Motor neuron (in vitro differentiated cells): Measurements from ENCODE around the gene UGT1A10. TPM values are rescaled to one million over a fixed set of nuclear protein-coding genes. Genes with fewer than 3 reads are reported as not detected.

Source experiments
- ATAC-seq, 8 experiments: fragments of 200-7000 bp; cut with Tn5 transposase; replicated peaks in 6 of 8; 2 replicates each; pipeline ENCODE4 v1.8.0; 2021; ENCODE audit warnings: mild to moderate bottlenecking in 8 of 8, moderate library complexity in 8 of 8
- H3K27ac ChIP-seq, 2 donors: fragments of 250-450 bp; sonication (Bioruptor Pico); 2 replicates each; pipeline ENCODE4 v1.9.0; 2021; ENCODE audit warnings: antibody characterized with exemption in 2 of 2, mild to moderate bottlenecking in 2 of 2, moderate library complexity in 1 of 2
- H3K4me1 ChIP-seq, 2 donors: fragments of 250-450 bp; sonication (Bioruptor Pico); replicated peaks in 1 of 2; 2 replicates each; pipeline ENCODE4 v1.6.1; 2021; ENCODE audit warnings: antibody characterized with exemption in 2 of 2, mild to moderate bottlenecking in 2 of 2, moderate library complexity in 1 of 2
- H3K4me3 ChIP-seq, 5 donors: fragments of 250-450 bp; sonication (Bioruptor Pico); 2 replicates each; pipeline ENCODE4 v1.9.0; 2021; ENCODE audit warnings: antibody characterized with exemption in 5 of 5, mild to moderate bottlenecking in 5 of 5, moderate library complexity in 4 of 5
- WGBS, 10 experiments: fragments of 450-650 bp; shearing (Covaris generic); methylation state at CpG; one replicate each; pipeline ENCODE4 v1.0.0; 2022; 5-methylcytosine and 5-hydroxymethylcytosine counted together
- in situ Hi-C, 9 experiments: fragments of 400-800 bp; cut with MboI; loops; one replicate each; pipeline ENCODE4 v1.15.0; 2021; ENCODE audit warnings: low sequenced_read_pairs in 9 of 9, low pct_unique_long_range_greater_than_20kb in 2 of 9; ENCODE audit not compliant: unreplicated experiment in 9 of 9
- total RNA-seq, 8 experiments: library from RNA; unstranded; fragments of 300-600 nt; gene quantifications; 2 replicates each; pipeline versions ENCODE4 v1.2.3 to v1.2.4, GENCODE V29; 2022

UGT1A10 gene
- total RNA-seq, 8 experiments from 2014 or later: 0.14 to 11.1 (median 0.40) TPM; not detected in 3

DNA sequence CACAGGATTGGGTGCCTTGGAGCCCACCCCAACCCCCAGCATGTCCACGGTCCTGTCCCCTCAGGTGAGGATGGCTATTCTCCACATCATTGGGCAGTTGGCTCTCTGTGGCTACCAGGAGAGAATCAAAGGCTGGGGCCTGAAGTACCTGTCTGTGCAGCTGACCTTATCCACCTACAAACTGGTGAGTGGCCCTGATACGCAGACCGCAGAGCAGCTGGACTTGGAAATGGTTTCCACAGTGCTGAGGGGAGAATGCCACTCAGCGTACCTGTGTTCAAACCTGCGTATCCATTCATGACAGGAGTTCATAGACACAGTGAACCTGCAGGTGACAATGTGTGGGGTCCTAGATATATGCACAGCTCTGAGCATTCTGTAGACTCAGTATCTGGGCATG is 163.5 kb downstream of the UGT1A10 start:
- no peaks in the 10 kb centered on the region for H3K4me1 ChIP-seq
- in situ Hi-C loops: no loop called here

DNA sequence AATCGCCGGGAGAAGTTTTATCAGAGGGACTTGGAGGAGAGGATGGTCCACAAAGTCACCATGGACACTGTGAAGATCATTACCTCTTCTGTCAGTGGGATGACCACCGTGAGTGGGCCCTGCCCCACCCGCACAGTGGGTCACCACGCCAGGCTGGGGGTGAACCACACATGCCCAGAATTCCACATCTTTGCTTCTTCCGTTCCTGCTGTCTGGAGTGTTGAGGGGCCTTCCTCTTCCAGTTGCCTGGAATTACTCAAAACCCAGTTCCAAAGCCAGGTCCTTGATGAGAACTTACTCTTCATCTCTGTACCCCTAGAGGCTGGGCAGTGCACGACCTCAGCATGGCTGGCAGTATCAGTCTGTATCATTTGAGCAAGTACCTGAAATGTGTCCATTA is 164.0 kb downstream of the UGT1A10 start:
- H3K4me1 ChIP-seq: no peaks in the 10 kb centered on the region
- WGBS, 10 experiments: 20 to 100% (median 69%) methylated on average over 1 to 5 of the region's 7 CpGs; no CpG with 5 or more reads in 4 of the 10 experiments
- in situ Hi-C loops: no loop called here
- no peak for ATAC-seq
- H3K4me3 ChIP-seq: no peak overlapping the region
- no peak overlapping the region for H3K27ac ChIP-seq

More for the DNA sequence above, 163.5 kb downstream of the UGT1A10 start:
- Histone ChIP-seq H3K27ac (no peak overlapping the region), H3K4me3 (no peak overlapping the region)
- WGBS, 10 experiments: 41 to 94% (median 49%) methylated on average over 3 to 4 of the region's 5 CpGs; no CpG with 5 or more reads in 7 of the 10 experiments
- no peak for ATAC-seq

DNA sequence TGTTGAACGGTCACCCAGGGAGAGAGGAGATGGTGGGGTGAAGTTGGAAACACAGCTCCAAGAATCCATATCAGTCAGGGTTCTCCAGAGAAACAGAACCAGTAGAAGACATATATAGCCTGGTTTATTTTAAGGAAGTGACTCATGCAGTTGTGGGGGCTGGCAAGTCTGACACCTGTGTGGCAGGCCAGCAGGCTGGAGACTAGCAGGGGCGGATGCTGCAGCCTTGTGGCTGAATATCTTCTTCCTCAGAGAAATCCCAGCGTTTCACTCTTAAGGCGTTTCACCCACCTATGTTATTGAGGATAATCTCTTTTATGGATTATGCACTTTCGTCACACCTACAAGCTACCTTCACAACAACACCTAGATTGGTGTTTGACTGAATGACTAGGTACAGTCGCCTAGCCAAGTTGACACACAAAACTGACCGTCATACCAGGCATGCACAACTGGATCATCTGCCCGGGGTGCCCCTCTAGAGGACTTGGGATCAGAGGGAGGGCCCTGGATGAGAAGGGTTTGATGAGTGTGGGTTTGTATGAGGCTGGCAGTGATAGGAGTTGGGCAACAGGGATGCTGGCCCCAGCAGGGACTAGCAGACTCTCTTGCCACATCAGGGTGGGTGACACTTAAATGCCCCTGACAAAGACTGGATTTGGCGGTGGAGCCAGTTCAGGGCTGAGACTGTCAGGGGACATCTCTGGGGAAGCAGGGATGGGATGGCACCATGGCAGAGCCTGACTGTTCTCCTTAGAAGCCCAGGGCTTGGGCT is 165.3 kb downstream of the UGT1A10 start:
- no peak overlapping the region for H3K4me3 ChIP-seq
- in situ Hi-C loops: no loop called here
- no peak overlapping the region for H3K27ac ChIP-seq
- ATAC-seq: no peak
- WGBS, 10 experiments: 18 to 100% (median 67%) methylated on average over 1 to 5 of the region's 9 CpGs; no CpG with 5 or more reads in 1 of the 10 experiments
- H3K4me1 ChIP-seq: no peaks in the 10 kb centered on the region

DNA sequence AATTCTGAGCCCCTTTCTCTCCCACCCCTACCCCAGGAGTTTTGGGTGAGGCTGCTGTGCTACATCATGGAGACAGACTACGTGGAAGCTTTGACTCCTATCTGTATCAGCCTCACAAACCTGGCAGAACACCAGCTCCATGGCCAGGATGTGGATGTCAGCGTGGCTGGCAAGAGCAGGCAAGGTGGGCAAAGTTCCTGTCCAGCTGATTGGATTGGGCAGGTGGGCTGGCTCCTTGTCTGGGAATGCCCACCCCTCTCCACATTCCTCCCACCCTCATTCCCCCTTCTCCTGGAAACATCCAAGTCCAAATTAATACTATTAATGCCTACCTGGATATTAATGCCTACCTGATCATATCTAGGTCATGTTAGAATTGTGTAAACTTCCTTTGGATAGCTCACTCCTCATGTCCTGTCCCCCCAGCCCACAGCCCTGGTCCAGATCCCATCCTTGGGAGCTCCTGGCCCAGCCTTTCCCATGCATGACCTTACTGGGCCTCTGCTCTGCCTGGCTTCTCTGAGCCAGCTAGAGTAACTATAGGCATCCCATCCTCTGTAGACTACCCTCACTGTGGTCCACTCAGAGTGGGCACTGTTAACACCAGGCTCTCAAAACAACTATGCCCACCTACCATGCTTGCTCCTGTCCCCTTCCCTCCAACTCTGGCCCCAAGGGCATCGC is 166.0 kb downstream of the UGT1A10 start:
- ATAC-seq: no peak
- in situ Hi-C loops: no loop called here
- H3K27ac ChIP-seq: no peak overlapping the region
- no peak overlapping the region for H3K4me3 ChIP-seq
- 24 to 60% (median 50%) methylated on average over 1 to 2 of the region's 3 CpGs; no CpG with 5 or more reads in 6 of the 10 experiments for WGBS, 10 experiments
- H3K4me1 ChIP-seq: no peaks in the 10 kb centered on the region

DNA sequence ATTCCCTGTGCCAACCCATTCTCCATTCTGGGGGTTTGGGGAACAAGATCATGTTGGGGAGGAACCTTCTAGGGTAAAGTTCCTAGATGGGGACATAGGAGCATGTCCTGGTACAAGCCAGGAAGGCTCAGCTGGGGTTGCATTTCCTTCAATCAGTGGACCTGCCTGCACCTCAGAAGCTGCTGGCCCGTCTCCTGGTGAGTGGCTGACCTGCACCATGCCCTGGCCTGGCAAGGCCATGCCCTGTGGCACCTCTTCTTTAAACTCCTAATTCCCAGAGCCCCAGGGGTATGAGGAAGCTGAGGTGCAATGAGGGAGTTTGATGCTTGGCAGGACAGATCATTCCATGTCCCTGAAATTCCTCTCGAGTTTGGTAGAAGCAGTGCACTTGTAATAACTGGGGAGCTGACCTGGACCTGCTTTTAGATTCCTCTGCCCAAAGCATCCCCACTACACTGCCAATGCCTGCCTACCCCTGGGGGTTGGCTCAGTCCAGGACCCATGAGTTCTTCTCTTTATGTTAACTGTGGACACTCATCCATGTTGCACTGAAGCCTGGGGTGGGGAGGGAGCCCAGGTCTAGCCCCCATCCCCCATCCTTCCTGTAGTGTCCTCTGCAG is 167.2 kb downstream of the UGT1A10 start:
- 0 to 83% (median 50%) methylated on average over 1 of the region's 2 CpGs; no CpG with 5 or more reads in 4 of the 10 experiments for WGBS, 10 experiments
- no peaks in the 10 kb centered on the region for H3K4me1 ChIP-seq
- ATAC-seq: no peak
- in situ Hi-C loops: no loop called here
- H3K27ac ChIP-seq: no peak overlapping the region
- no peak overlapping the region for H3K4me3 ChIP-seq

DNA sequence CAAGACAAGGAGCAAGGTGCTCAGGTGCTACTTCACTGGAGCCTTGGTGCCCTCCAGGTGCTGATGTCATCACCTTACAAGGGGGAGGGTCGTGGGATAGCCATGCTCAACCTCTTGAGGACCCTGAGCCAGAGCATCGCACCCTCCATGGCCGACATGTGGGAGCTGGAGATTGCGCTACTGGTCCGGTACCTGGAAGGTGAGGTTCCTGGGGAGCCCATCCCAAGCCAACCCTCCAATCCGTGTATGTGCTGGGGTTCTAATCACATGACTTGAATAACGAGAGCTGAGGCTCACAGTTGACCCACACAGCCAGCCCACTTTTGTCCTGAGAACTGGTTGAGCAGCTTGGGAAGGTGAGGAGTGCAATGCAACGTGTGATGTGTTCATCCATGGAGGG is 167.7 kb downstream of the UGT1A10 start:
- no peak for ATAC-seq
- in situ Hi-C loops: no loop called here
- Histone ChIP-seq H3K4me3 (no peak overlapping the region), H3K4me1 (no peaks in the 10 kb centered on the region), H3K27ac (no peak overlapping the region)
- 0 to 67% (median 23%) methylated on average over 1 to 6 of the region's 8 CpGs; no CpG with 5 or more reads in 6 of the 10 experiments for WGBS, 10 experiments

DNA sequence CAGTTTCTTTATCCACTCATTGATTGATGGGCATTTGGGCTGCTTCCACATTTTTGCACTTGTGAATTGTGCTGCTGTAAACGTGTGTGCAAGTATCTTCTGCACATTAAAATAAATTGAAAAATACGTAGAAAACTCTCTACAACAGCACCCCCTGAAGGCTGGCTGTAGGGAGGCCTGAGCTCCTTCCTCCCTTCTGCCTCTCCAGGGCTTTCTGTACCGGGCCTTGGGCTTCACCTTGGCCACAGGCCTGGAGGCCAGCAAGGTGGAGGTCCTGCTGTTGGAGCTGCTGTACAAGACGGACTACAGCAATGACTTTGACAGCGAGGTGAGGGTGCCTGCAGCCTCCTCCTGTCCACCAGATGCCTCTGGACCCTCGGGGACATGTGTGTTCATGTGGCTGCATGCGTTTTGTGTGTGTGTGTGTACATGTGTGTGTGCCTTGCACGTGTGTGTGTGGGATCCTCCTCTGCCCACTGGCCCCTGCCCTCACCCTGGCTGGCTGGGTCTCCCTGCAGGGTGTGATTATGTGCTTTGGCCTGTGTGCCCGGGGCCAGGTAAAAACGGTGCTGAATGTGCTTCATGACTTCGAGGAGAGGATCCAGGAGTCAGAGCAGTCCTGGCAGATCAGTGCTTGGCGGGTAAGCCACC is 171.1 kb downstream of the UGT1A10 start:
- in situ Hi-C loops: no loop called here
- Histone ChIP-seq H3K4me3 (no peak overlapping the region), H3K27ac (no peak overlapping the region), H3K4me1 (no peaks in the 10 kb centered on the region)
- no peak for ATAC-seq
- WGBS, 10 experiments: 38 to 83% (median 68%) methylated on average over 2 to 8 of the region's 12 CpGs; no CpG with 5 or more reads in 4 of the 10 experiments

DNA sequence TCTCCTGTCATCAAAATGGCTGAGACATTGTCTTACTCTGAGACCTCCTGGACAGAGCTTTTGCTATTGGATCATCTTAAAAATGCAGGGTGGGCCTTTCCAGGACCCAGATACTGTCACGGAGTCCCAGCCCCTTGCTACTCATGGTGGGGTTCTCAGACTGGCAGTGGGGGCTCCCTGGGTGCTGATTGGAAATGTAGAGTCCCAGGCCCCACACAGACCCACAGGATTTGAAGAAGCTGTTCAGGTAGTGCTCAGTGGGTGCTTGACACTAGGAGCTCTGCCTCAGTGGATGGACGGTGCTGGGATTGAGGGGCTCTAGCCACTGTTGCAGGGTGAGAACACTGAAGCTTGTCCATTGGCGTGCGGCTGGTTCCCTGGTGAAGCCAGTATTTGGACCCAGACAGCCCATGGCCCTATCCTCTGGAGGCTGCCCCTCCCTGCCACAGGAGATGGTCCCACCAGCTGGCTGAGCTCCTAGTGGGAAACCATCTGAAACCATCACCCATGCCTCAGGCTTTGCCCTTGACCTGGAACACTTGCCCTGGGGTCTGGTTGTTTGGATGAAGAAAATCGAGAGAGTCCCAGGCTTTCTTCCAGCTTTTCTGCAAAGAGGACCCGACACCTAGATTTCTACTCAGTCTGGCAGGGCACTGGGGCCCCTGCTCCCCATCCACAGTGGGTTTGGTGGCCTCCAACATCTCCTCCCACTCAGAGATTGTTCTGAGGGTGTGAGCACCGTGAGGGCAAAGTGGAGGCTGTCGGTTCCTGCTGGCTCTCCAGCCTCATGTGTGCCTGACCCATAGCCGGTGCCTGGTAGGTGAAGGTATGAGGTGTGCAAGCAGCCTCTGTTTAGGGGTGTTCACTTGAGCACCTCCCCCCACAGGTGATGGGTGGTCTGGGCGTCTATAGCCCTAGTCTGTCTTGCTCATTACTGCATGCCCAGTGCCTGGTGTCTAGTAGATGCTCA is 172.0 kb downstream of the UGT1A10 start:
- 40 to 80% (median 76%) methylated on average over 1 to 5 of the region's 10 CpGs; no CpG with 5 or more reads in 4 of the 10 experiments for WGBS, 10 experiments
- in situ Hi-C loops: no loop called here
- no peak for ATAC-seq
- H3K27ac ChIP-seq: no peak overlapping the region
- no peak overlapping the region for H3K4me3 ChIP-seq
- H3K4me1 ChIP-seq: no peaks in the 10 kb centered on the region

DNA sequence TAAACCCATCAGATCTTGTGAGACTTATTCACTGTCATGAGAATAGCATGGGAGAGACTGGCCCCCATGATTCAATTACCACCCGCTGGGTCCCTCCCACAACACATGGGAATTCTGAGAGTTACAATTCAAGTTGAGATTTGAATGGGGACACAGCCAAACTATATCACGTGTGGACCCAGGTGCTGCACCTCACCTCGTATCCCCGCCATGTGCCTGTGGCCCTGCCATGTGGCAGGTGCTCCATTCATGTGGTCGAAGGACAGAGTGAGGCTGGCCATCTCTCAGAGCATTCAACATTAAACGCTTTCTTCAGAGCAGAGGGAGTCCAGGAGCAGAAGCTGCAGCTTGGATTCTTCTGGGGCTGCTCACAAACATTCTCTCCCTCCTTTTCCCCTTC is 174.1 kb downstream of the UGT1A10 start:
- in situ Hi-C loops: no loop called here
- WGBS, 10 experiments: 48 to 100% (median 78%) methylated on average over 1 to 6 of the region's 6 CpGs; no CpG with 5 or more reads in 5 of the 10 experiments
- H3K4me1 ChIP-seq: no peaks in the 10 kb centered on the region
- H3K4me3 ChIP-seq: no peak overlapping the region
- no peak for ATAC-seq
- H3K27ac ChIP-seq: no peak overlapping the region

DNA sequence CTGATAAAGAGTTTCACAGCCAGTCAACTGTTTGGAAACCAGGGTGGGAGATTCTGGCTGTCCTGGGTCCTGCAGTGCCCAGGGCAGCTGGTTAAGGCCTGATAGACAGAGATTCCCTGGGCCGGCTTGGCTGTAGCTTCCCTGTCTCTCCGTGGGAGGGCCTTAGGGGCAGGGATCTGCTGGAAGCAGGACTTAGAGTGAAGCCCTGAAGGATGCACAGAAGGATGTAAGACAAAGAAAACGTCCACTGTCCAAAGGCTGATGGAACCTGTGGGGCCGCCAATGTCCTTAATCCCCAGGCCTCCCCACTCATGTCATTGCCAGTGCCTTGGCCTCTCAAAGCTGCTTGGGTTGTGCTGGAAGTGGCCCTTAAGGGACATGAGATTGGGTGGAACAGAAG is 174.8 kb downstream of the UGT1A10 start:
- in situ Hi-C loops: no loop called here
- no peak for ATAC-seq
- no peaks in the 10 kb centered on the region for H3K4me1 ChIP-seq
- WGBS, 10 experiments: 36 to 80% (median 53%) methylated on average over 1 to 3 of the region's 4 CpGs; no CpG with 5 or more reads in 3 of the 10 experiments
- no peak overlapping the region for H3K4me3 ChIP-seq
- H3K27ac ChIP-seq: no peak overlapping the region

DNA sequence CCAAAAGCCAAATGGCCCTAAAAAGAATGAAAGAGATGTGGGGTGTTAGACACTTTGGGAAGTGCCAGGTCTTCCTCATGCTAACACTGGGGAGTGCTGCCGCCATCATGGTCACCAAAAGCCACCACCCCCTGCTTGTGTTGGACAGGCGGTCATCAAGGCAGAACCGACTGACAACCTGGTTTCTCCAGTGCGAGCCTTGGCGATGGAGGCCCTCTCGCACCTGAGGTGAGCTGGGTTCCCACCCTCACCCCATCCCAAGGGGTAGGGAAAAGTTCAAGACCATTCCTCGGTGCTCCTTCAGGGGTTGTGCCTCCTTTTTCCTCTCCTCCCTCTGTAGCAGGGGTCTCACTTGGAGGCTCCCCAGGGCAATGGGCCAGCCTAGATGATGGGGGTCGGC is 175.5 kb downstream of the UGT1A10 start:
- H3K4me3 ChIP-seq: no peak overlapping the region
- H3K27ac ChIP-seq: no peak overlapping the region
- ATAC-seq: no peak
- in situ Hi-C loops: no loop called here
- WGBS, 10 experiments: 0 to 85% (median 60%) methylated on average over 1 to 8 of the region's 8 CpGs; no CpG with 5 or more reads in 2 of the 10 experiments
- peaks cover 0 to 4% of the 10 kb centered on the region in 2 donors for H3K4me1 ChIP-seq
